Occipital lobe (tissue), 2 donors: ENCODE results near the gene AGAP5. TPM values are rescaled to one million over a fixed set of nuclear protein-coding genes. Genes with fewer than 3 reads are reported as not detected.
"Not testable (repeated sequence)": the region's sequence is repeated elsewhere in the genome, so short reads cannot be mapped to it uniquely, and the experiment has no call there.

Experiments used
- DNase-seq: peaks from one replicate; lab custom pipeline; 2025; lab: John Stamatoyannopoulos, UW
- total RNA-seq: library from RNA; depleted of rRNA; stranded (reverse); fragments of >200 nt; gene quantifications from one replicate; pipeline ENCODE4 v1.2.3, GENCODE V29; 2014

Gene AGAP5
- total RNA-seq, 1 donor from 2014 or later, result 6.6 TPM

GRCh38 chr10:73715179-73716156, 17.6 kb upstream of the AGAP5 start:
- DNase-seq, result not testable (repeated sequence)

DNA sequence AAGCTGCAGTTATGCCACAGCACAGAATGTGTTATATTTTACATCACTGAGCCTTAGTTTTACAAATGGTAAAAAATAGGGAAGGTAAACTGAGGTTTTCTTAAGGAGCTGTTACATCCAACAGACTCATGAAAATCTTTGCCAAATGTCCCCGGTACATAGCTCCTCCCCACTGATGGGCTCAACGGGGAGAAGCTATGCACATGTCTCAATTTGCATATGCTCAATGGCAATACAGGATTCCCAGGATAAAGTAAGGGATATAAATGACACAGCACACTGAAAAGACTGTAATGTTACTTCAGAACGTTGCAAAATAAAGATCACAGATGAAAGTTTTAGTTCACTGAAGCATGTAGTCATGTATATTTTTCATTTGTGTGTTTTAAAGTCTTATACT, 16.6 kb upstream of the AGAP5 start:
- DNase-seq, result not testable (repeated sequence)

- DNase-seq, result not testable (repeated sequence)
Measured at GRCh38 chr10:73713912-73714311, 16.0 kb upstream of the AGAP5 start.

DNA sequence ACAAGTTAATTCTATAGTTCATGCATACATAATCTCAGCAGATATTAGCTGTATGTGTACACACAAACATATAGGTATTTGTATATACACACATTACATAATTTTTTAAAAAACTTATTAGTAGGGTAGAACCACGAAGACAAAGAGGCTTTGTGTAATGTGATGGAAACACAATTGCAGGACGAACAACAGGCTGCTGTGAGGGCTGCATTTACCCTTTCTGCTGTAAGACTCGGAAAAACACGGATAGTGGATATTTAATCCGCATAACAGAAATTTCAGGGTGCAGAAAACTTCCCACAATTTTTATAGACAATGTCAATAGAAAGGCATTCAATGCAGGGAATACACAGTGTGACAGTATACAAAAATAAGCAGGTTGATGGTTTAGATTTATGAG, 13.8 kb upstream of the AGAP5 start:
- not testable (repeated sequence) for DNase-seq

- not testable (repeated sequence) for DNase-seq
Measured at GRCh38 chr10:73708122-73708521, 10.2 kb upstream of the AGAP5 start.

DNA sequence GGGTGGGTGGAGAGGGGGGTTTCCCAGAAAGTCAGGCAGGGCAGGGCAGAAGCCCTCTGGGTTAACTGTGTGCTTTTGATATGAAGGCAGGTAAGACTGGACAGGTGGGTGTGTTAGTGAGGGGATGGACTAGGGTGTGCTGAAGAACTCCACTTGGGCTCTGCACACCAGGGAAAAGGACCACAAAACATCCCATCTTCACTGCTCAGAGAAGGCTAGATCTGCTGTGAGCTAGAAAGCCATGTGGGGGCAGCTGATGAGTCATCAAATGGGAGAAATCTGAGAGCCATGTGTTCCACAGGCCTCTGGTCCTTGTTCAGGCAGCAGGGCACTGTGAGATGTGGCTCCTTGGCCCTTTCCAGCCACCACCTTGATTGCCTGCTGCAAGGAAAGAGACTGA, 9.7 kb upstream of the AGAP5 start:
- DNase-seq, result not testable (repeated sequence)

DNA sequence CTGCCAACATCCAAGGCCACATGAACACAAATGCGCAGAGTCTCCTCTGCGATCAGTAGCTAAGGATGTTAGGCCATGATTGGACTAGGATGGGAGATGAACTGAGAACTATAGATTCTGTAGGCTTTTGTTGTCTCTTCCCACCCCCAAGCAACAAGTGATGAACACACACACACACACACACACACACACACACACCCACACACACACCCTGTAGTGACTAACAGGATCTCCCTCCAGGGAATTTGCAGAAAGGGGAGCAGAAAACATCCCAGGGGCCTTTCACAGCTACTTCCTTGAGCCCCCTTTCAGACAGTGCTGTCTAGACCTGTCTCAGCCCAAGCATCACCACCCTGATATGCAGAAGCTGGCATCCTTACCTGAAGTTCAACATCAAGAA, 8.6 kb upstream of the AGAP5 start:
- DNase-seq, result not testable (repeated sequence)

DNA sequence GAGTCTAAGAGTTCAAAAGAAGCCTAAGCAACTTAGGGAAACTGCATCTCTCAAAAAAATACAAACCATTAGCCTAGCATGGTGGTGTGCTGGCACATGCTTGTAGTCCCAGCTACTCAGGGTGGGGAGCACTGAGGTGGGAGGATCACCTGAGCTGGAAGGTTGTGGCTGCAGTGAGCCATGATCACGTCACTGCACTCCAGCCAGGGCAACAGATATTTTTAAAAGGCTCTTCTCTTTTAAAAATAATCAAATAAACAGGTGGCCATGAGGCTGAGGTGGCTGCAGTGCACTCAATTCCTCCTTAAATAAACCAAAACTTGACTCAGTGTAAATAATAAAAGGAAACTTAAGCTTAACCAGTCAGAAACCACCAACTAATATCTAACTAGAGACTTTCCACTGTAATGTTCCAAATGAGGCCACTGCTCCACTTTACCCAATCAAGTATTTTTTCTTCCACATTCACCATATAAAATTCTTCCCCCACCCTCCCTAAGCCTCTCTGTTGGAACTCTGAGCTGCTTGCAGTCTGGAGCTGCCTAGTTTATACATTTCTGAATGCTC, 7.7 kb upstream of the AGAP5 start:
- DNase-seq, result not testable (repeated sequence)

DNA sequence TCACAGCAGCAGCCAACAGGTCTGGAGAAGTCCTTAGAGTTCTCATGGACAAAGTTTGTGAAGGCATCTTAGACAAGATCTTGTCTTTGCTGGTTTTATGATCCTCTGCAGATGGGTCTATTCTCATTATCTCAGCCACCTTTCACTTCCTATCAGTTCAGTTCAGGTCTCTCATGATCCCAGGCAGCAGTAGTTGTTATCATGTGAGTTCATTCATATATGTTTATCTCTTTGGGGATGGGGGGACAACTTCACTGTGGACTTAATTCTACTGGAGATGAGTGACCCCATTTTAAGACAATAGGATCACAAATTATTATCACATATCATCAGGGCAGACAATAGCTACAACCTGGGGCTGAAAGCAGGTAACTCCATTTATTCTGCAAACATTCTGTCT, 6.0 kb upstream of the AGAP5 start:
- not testable (repeated sequence) for DNase-seq

DNA sequence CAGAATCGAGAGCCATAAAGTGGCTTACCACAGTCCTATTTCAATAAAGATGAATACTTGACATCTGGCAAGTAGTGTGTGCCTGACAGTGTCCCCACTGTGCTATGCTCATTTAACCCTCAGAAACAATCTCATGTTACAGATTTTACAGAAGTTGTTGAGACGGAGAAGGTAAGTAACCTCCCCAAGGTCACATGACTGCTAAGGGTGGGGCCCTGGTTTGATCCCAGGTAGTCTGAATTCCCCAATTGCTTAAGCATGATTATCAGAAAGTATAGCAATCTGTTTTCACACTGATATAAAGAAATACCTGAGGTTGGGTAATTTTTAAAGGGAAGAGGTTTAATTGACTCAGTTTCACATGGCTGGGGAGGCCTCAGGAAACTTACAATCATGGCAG, 910 bp upstream of the AGAP5 start:
- not testable (repeated sequence) for DNase-seq

DNA sequence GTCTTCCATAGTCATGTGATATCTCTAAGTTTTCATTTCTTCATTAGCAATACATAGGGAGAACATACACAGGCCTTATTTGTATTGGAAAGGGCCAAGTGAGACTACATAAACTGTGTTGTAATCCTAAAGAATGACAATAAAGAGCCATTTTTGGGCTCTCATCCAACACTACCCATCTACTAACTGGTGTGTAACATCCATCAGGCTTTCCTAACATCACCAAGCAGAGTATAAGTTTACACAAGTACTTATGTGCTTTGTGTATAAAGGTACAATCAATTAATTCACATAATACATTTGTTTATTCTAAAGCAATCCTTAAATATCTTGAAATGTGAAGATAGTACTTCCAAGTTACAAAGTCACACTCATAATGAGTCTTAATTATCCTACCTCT, 2.6 kb downstream of the AGAP5 start:
- DNase-seq, result not testable (repeated sequence)

DNA sequence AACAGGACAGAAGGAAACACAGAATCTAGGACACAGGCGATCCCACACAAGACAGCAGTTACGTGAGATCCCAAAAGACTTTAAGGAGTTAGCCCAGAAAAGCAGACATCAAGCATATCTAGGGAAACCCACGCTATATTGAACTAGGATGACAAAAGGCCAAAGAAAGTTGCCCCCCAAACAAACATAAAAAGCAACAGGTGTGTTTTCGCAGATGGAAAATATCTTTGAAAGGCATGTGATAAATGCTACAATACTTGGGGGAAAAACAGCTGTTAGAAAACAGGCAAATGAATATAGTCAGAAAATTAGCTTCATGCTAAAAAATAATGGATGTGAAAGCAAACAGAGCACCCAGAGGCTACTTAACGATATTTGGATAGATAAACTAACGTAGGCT, 7.2 kb downstream of the AGAP5 start:
- DNase-seq, result not testable (repeated sequence)

DNA sequence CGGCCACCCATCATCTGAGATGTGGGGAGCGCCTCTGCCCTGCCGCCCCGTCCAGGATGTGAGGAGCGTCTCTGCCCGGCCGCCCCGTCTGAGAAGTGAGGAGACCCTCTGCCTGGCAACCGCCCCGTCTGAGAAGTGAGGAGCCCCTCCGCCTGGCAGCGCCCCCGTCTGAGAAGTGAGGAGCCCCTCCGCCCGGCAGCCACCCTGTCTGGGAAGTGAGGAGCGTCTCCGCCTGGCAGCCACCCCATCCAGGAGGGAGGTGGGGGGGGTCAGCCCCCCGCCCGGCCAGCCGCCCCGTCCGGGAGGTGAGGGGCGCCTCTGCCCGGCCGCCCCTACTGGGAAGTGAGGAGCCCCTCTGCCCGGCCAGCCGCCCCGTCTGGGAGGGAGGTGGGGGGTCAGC, 8.3 kb downstream of the AGAP5 start:
- DNase-seq, result not testable (repeated sequence)

DNA sequence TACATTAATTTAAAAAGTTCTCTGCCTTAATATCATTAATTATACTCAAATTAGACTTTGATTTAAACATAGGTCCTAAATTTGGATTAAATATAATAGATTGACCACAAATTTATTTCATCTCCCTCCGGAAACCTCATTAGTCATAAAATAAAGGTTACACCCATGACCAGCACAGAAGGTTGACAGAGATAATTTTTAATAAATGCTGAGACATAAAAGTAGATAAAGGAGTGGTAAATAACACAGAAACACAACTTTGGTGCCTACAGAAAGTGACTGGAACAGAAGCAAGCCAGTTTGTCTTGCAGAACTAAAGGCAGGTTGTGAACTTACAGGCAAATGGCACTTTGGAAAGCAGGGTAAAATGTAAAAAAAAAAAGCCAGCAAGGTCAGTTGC, 10.3 kb downstream of the AGAP5 start:
- DNase-seq, result not testable (repeated sequence)

DNA sequence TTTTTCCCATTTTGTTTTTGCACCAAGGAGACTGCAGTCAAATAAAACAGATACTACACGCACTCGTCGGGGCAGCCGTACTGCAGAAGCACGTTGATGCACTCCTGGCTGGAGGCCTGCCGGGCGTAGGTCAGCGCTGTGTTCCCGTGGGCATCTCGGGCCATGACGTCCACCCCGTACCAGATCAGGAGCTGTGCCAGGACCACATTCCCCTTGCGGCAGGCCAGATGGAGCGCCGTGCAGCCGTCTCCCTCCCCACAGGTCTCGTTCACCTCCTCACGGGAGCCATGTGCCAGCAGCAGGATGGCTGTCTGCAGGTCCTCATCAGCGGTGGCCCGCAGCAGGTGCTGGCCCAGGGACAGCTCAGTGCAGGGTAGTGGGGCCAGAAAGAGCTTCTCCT, 23.4 kb downstream of the AGAP5 start:
- not testable (repeated sequence) for DNase-seq

DNA sequence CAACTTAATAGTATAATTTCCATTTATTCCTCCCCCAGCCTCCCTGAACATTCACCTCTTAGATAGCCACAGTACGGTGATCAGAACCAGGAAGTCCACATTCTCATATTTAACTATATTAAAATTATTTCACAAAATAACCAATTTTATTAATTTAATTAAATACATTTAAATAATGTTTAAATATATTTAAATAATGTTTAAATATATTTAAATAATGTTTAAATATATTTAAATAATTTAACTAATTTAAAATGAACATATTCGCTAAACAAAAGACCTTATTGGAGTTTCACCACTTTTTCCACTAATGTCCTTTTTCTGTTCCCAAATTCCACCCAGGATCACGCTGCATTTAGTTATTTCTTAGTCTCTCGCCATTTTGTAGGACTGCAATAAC, 29.5 kb downstream of the AGAP5 start:
- not testable (repeated sequence) for DNase-seq

DNA sequence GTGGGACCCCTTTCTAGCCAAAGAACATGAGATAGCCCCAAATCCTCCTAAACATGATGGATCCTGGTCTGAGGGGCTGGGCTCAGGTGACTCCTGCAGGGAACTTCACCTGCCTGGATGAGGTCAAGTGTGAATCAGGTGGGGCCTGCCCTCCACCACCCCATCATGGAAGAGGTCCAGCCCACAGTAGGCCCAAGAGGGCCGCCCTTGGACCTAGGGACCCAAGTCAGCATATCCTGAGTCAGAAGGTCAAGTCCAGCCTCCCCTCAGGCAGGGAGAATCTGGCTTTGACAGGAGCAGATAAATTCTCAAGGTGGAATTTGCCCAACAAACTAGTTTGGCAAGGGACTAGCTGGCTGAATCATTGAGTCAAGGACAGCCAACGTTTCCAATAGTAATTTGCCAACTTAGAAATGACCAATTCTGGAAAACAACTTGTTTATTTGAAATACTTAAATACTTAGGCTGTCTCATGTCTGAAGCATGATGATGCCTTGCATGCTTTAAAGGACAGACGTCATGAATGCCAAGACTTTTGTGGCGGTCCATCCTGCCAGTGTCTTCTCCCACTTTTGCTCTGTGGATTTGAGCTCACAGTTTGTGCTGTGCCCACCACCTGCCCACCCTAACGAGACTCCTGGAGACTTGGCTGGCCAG, 31.6 kb downstream of the AGAP5 start:
- not testable (repeated sequence) for DNase-seq

- not testable (repeated sequence) for DNase-seq
Measured at GRCh38 chr10:73665581-73665980, 32.3 kb downstream of the AGAP5 start.

DNA sequence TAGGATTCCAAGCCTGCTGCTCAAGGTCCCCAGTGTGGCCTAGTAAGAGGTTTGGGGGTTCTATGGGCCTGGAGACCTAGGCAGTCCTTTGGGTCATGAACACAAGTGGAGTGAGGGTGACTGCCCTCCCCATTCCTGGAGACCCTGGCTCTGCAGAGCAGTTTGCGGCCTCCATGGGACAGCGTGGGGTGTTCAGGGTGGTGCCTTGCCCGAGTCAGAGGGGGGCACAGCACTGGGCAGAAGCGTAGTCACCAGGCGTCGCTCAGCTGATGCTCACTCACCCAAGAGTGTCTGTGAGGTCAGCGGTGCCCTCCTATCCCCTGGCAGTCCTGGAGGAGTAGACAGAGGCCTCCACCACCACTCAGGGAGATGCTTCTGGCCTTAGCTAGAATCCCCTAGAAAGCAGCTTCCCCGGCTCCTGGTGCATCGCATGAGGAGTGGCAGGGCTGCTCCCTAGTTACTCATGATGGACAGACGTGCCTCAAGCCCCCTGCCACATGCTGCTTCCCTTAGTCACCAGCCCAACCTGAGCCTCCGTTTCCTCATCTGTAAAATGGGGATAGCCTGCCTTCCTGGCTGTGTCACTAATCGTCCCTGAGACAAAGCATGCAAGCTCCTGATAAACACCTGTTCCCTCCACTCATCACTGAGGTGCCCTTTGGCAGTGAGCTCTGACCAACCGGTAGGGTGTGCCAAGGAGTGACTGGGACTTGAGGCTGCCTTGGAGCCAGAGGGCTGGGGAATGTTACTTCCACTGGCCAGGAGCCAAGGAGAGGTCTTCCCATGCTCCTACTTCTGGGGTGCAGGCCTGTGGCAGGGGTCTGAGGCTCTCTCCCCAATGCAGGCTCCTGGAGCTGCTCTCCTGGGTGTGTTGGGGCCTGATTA, 33.5 kb downstream of the AGAP5 start:
- not testable (repeated sequence) for DNase-seq

- DNase-seq, result not testable (repeated sequence)
Measured at GRCh38 chr10:73663621-73664020, 34.3 kb downstream of the AGAP5 start.

GRCh38 chr10:73662705-73663104, 35.2 kb downstream of the AGAP5 start:
- not testable (repeated sequence) for DNase-seq
